ENCODE results near the gene UBR4. TPM values are rescaled to one million over a fixed set of nuclear protein-coding genes. Genes with fewer than 3 reads are reported as not detected.

UBR4 gene
- total RNA-seq, 1 donor from 2014 or later: 58.1 TPM

DNA sequence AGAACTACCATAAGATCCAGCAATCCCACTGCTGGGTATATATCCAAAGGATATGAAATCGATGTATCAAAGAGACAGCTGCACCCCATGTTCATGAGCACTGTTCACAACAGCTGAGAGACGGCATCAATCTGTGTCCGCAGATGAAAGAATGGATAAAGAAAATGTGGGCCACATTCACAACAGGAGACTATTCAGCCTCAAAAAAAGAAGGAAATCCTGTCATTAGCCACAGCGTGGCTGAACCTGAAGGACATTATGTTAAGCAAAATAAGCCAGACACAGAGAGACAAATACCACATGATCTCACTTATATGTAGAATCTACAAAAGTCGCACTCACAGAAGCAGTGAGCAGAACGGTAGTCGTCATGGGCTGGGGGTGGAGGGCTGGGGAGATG lies 154.4 kb downstream of the UBR4 start:
- intact Hi-C loops (cut with DNase I): no loop called here
- DNase-seq: no peak

DNA sequence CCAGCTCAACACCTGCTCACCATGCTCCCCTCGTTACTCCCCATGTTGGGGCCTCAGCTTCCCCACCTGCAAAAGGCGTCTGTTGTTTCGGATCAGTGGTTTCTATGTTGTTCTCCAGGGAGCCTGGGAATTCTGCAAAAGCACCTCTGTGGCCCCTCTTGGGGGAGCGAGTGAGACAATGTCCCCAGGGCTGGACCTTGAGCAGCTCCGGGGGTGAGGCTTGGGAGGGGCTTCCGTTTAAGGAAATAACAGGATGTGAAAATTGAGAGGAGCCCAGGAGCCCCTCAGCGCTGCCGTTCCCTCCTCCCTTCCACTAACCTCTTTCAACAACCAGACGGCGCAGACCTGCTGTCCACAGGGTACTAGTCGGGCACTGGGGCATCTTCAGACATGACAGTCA lies 155.1 kb downstream of the UBR4 start:
- intact Hi-C loops (cut with DNase I): no loop called here

More for the DNA sequence above, 154.4 kb downstream of the UBR4 start:
- no peak for ATAC-seq (ENCODE audit: poor library complexity)

DNA sequence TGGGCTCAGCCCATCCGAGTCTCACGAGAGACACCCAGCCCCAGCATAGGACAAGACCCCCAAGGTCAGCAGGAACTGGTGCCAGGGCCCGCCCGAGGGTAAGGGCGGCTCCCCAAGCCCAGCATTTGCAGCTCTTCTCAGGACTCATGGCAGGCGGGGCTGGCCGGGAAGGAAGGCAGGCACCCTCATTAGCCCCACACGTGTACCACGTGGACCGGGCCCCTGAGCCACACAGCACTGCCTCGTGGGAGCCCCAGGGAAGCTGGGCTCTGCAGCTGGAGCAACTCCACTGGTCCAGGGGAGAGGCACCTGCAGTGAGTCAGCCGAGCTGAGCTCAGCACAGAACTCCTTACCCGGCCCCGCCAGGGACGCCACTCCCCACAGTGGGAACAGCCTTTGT lies 155.8 kb downstream of the UBR4 start:
- intact Hi-C loops (cut with DNase I): no loop called here
- ATAC-seq (ENCODE audit: poor library complexity): no peak
- DNase-seq: no peak

More for the DNA sequence above, 155.1 kb downstream of the UBR4 start:
- ATAC-seq (ENCODE audit: poor library complexity) (no peak), DNase-seq (no peak)

DNA sequence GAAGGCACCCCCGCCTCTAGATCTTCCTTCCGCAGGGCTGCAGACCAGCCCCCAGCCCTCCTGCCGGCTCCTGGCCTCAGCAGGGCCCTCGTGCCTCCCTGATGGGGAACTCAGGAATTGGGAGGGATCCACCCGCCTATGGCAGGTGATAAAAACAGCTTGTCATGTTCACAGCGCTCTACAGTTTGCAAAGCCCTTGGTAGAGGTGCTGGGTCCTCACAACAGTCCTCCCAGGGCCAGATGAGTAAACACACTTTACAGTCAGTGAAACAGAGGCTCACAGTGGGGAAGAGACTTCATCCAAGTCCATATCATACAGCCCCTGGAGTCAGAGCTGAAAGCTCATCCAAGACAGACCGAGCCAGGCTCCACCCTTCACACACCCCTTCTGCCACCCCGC lies 156.6 kb downstream of the UBR4 start:
- DNase-seq (no peak), ATAC-seq (ENCODE audit: poor library complexity) (no peak)
- intact Hi-C loops (cut with DNase I): no loop called here

DNA sequence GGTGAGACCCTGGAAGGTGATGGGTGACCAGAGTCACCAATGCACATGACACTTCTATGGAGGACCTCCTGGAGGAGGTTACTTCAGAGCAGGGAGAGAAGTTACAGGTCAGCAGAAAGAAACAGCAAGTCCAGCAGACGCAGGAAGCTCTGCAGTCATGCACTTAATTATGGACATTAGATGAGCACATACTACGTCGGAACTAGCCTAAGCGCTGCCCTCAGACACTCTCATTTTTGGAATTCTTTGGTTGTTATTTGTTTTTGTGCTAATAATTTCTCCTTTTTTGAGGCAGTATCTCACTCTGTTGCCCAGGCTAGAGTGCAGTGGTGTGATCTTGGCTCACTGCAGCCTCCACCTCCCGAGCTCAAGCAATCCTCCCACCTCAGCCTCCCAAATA lies 160.3 kb downstream of the UBR4 start:
- DNase-seq (no peak), ATAC-seq (ENCODE audit: poor library complexity) (no peak)
- intact Hi-C loops (cut with DNase I): no loop called here

DNA sequence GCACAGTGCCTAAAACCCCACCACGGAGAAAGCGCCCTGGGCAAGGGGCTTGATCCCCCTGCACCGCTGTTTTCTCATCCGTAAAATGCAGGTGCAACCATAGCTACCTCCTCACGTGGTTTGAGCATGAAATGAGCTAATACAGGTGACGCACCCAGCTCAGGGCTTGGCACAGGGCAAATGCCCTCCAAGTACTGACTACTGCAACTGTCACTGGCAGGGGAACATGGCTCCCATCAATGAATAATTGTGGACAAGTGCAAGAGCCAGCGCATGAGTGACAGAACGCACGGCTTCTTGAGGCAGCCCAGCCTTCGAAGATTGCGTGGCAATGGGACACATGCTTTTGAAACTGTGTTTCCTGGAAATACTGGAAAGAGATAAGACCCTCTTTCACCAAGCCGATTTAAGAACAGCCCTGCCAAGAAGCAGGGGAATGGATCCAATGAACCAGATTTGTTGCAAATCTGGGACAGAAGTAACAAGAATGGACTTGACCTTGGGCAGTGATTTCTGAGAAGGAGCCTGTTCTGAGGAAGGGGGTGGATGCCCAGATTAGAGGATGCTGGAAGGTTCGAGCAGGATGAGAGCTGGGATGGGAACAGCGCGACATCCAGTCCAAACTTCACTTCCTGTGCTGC lies 160.8 kb downstream of the UBR4 start:
- intact Hi-C loops (cut with DNase I): no loop called here
- ATAC-seq (ENCODE audit: poor library complexity): no peak
- no peak for DNase-seq

DNA sequence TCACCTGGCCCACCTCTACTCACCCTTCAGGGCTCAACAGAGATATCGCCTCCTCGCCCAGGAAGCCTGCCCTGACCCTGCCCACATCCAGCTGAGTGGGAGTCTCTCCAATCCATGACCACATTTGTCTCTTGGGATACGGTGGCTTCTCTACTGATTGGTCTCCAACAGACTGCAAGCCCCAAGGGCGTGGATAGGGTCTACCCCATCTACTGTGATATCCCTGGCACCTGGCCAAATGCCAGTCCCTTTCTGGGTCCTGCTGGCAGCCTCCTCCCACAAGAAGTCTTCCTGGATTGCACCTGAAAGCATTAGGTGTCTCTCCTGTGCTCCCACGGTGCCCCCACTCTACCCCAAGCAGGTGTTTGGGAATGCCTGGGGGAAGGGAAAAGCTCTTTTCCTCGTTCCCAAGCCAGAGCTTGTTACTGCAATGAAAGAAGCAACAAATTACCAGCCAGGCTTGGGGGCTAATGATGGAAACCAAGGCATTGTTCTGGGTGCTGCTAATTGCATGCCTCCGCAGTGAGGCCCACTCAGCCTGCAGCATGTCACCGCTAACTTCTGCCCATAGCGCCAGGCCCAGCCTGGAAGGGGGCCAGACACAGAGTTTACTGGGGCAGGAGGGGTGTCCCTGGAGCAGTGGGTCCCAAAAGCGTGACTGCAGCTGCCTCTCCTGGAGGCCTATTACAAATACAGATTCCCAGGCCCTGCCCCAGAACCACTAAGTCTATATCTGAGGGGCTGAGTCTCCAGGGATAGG lies 162.9 kb downstream of the UBR4 start:
- intact Hi-C loops (cut with DNase I): no loop called here
- ATAC-seq (ENCODE audit: poor library complexity): no peak
- no peak for DNase-seq

DNA sequence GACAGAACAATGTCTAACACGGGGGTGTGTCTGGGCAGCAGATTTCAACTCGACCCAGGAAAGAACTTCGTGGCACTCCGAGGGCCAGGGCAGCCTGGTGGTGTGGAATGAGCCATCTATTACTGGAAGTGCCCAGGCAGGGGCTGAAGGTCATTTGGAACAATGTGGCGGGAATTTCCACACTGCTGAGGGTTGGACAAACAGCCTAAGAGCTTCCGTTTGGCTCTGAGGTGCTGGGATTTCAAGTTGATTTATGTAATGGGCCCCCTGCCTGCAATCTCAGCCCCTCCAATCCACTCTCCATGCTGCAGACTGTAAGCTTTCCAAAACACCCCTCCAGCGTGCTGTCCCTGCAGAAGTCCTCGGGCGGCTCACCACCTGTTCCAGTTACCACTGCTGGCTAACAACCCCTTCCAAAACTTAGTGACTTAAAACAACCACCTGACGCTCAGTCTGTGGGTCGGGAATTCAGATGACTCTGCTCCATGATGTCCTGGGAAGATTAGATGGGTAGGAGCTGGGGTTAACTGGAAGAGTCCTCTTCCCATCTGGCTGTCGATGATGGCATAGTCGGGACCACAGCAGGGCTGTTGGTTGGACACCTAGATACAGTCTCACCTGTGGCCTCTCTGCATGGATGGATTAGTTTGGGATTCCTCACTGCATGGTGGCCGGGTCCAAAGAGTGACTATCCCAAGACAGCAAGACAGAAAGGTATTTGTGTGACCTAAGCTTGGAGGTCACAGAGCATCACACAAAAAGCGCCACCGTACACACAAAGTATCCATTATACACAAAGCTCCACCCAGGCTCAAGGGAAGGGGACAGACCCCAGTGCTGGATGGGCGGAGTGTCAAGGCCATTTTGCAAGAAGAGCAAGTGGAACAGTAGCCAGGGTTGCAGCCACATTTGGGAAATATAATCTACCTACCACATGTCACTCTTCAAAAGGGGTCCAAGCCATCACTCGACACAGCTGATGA lies 163.9 kb downstream of the UBR4 start:
- no peak for ATAC-seq (ENCODE audit: poor library complexity)
- intact Hi-C loops (cut with DNase I): no loop called here
- no peak for DNase-seq

DNA sequence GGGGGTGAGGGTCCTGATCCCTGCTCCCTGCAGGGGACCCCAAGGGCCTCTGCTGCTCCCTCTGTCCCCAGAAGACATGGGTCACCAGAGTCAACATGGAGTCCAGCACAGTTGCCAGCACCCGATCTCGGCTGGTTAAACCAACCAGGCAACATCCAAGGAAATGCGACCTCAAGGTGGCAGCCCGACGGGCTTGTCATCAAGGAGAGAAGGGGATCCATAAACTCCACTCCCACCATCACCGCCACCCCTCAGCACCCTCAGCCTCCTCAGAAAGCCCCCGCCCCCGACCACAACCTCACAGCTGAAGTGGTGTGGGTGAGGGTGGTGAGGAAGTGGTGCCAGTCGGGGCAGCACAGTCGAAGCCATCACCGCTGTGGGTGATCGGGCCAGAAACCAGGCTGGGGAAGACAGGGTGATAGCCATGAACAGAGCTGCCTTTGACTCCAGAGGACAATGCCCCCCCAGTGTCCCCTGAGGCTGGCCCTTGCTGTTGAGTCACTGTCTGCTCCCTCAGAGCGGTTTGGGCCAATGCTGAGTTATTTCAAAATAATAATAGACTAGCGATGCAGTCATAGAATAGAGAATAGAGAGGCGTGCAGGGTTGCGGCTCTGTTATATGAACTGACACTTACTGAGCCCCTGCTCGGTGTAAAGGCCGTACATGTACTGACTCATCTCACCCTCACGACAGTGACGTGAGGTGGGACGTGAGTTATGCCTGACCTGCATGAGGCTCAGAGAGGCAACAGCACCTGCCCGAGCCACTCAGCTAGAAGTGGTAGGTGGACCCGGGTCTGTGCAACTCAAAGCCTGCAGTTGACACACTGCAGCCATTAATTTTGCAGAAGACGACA lies 164.9 kb downstream of the UBR4 start:
- intact Hi-C loops (cut with DNase I): no loop called here
- ATAC-seq (ENCODE audit: poor library complexity) (no peak), DNase-seq (no peak)

DNA sequence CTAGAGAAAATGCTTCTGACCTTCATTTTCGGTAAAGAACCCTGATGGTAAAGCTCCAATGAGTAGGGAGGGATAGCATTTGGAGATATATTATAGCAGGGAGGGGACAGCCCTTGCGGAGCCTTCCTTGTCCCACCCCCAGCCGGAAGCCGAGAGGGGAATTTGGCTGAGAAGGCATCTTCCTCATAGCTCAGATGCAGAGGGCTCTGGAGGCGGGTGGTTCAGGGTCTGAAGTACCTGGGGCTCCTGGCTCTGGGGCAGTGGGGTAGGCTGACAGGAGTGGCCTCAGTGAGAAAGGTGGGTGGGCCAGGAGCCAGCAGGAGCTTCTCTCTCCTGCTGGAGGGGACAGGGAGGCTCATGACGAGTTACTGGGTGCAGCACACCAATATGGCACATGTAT lies 165.6 kb downstream of the UBR4 start:
- ATAC-seq (ENCODE audit: poor library complexity) (no peak), DNase-seq (no peak)
- intact Hi-C loops (cut with DNase I): no loop called here

DNA sequence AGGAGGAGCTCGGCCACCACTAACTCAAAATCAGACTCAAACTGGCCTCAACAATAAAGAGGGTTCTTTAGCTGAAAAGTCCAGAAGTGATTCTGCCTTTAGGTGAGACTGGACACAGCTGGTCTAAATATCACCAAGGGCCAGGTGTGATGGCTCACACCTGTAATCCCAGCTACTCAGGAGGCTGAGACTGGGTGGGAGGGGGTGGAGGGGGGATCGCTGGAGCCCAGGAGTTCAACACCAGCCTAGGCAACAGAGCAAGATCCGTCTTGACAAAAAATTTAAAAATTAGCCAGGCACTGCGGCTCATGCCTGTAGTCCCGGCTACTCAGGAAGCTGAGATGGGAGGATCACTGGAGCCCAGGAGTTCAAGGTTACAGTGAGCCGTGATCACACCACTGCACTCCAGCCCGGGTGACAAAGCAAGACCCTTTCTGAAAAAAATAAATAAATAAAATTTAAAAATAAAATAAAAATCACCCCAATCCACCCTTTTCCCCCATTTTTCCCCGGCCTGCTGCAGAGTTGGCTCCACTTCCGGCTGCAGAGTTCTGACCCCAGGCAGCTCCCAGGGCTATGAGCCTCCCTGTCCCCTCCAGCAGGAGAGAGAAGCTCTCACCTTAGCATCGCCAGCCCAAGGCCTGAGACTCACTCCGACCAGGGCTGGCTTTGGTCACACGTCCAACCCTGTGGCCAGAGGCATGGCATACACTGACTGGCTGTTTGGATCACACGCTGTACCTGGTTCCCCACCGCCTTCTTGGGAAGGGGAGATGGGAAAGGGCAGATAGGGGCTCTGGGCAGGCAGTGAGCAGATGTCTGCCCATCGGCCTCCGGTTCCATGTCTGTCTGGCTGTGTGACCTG lies 166.3 kb downstream of the UBR4 start:
- intact Hi-C loops (cut with DNase I): no loop called here
- DNase-seq: no peak
- ATAC-seq (ENCODE audit: poor library complexity): no peak

DNA sequence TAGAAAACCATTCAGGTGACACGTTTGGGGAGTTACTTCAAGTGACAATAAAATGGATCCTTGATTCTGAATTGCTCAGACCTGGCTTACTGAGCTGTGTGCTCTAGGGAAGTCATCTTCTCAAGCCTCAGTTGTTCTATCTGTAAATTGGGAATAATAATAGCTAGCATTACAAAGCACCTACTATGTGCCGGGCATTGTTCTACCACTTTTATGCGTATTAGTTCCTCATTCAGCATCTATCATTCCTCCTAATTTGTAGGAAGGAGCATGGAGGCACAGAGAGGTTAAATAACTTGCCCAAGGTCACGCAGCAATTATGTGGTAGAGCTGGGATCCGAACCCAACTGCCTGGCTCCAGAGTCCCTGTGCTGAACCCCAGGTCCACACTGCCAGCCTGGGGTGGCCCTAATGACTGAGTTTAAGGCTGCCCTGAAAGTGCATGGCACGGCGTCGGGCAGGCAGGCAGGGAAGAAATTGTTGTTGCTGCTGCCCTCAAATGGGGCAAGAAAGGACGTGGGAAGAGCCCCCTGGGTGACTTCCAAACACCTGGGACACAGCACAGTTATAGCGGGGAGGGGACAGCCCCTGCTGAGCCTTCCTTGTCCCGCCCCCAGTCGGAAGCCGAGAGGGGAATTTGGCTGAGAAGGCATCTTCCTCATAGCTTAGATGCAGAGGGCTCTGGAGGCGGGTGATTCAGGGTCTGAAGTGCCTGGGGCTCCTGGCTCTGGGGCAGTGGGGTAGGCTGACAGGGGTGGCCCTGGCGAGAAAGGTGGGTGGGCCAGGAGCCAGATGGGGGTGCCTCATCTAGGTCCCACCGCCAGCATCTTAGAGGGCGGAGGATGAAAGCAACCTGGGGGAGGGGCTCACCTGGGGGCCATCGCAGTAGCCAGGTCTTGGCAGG lies 167.1 kb downstream of the UBR4 start:
- ATAC-seq (ENCODE audit: poor library complexity) (no peak), DNase-seq (no peak)
- intact Hi-C loops (cut with DNase I): no loop called here

DNA sequence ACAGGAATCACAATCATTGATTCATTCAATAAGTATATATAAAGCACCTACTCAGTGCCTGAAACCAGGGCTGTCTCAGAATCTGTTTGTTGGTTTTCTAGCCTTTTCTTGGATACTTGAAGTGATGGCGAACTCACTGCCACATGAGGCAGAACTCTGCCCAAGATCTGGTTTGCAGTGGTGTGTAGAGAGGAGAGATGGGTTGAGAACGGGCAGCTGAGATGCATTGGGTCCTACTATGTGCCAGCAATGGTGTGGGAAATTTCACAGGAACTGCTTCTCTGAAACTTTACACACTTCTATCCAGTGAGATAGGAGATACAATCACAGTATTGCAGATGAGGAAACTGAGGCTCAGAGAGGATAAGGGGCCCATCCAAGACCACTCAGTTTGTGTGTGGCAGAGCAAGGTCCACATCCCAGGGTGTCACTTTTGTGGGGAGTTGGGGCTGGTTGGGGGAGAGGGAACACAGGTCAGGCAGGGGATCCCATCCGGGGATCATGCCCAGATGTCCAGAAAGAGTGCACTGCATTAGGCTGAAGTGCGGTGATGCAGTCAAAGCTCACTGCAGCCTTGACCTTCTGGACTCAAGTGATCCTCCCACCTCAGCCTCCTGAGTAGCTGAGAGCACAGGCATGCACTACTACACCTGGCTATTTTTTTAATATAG lies 169.9 kb downstream of the UBR4 start:
- ATAC-seq (ENCODE audit: poor library complexity): no peak
- intact Hi-C loops (cut with DNase I): no loop called here
- no peak for DNase-seq

DNA sequence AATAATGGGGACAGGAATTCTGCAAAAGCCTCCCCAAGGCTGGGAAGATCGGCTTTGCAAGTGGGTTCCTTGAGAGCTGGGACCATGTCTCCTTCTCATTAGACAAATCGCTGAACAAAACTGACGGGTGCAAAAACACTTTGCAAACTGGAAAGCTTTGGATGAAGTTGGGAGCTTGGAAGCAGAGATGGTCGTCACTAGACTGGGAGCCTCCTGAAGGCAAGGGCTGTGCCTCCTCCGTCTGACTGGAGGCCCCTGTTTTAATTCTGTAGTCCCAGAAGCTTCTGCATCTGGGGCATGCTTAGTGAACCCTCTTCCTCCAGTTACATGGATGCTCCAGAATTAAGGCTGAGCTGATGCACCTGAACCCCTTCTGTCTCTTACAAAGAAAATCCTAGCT lies 171.3 kb downstream of the UBR4 start:
- intact Hi-C loops (cut with DNase I): no loop called here
- DNase-seq (no peak), ATAC-seq (ENCODE audit: poor library complexity) (no peak)

DNA sequence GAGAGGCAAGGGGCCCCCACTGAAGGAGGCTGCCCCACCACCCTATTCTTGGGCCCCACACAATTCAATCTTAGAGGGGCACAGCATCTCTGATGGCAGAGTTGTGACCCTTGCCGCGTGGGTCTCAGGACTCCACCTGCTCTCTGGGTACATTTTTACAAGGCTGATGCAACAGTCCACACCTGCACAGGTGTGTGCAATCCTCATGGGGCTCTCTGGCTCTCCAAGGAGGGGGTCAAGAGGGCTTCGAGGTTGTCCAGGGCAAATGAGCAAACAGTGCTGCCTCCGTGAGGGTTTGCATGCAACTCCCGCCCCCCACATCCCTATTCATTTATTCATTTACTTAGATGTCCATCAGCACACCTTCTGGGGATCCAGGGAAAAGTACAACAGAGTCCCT lies 172.0 kb downstream of the UBR4 start:
- intact Hi-C loops (cut with DNase I): no loop called here
- no peak for ATAC-seq (ENCODE audit: poor library complexity)
- DNase-seq: no peak

DNA sequence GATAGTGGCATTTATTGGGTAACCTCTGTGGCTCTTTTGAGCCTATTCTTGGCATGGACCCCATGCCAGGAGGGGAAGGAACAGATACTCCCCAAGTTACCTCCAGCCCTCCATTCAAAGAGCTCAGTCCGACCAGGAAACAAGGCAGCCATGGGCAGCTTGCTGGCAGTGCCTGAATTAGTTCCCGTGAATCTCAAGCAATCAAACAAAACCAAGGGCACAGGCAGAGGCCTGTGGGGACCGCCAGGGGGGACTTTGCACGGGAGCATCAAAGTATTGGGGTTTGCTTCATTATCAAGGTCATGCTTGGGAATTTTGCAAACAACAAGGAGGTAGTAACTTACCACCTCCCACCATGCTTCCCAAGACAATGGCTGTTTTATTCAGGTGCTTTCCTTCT lies 172.4 kb downstream of the UBR4 start:
- ATAC-seq (ENCODE audit: poor library complexity) (no peak), DNase-seq (no peak)
- intact Hi-C loops (cut with DNase I): no loop called here

All from Right ventricle myocardium superior (tissue), 1 donor.